Activated CD4-positive, alpha-beta T cell treated with anti-CD3 and anti-CD28 coated beads, Interleukin-2, amount 50 U/mL, for 24 hours (primary cell): ENCODE data around the gene METTL25B.

Source experiments
- DNase-seq, 2 donors: peaks; one replicate each; pipeline ENCODE4 v3.0.0-alpha.2; 2020; ENCODE audit warnings: low read depth in 1 of 2, low spot score in 1 of 2

The METTL25B gene

GRCh38 chr1:156725683-156726280 is 2.5 kb upstream of the METTL25B start:
- peak; percentile 64 to 67 for DNase-seq

DNA sequence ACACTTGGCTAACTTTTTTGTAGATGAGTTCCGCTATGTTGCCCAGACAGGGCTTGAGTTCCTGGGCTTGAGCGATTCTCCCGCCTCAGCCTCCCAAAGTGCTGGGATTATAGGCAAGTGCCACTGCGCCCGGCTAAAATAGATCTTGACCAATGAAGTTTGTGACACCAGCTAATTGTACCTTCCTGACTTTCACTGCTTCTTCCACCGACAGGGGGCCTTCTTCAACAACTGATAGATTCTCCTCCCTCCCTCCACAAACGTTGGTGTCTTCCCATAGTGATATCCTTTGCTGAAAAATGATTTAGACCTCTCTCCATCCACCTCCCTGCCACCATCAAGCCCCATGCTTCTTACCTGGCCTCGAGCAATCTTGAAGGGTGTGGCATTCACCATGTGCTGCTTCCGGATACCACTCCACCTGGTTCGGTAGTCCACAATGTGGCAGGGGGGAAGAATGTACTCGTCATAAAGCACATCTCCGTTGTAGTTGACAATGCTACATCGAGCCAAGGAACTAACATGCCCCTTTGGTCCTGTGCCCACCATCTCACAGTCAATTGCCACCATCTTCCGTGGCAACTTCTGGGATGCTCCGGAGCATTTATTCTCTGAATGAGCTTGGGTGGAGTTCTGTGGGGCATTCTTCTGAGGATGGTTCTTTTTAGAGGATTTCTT is 1.6 kb upstream of the METTL25B start:
- peak in 1 of 2 donors; percentile 30 for DNase-seq

GRCh38 chr1:156727492-156727891 is 777 bp upstream of the METTL25B start:
- no peak for DNase-seq

- DNase-seq, result peak; percentile 88 to 93
Measured at GRCh38 chr1:156728599-156729462, 562 bp downstream of the METTL25B start, which contains the start of gene ISG20L2. ISG20L2 (minus strand) TSS chr1:156728766; CDS start chr1:156727652, 1,114 bp downstream.

- no peak for DNase-seq
Measured at GRCh38 chr1:156733989-156734584, 5.8 kb downstream of the METTL25B start.

DNA sequence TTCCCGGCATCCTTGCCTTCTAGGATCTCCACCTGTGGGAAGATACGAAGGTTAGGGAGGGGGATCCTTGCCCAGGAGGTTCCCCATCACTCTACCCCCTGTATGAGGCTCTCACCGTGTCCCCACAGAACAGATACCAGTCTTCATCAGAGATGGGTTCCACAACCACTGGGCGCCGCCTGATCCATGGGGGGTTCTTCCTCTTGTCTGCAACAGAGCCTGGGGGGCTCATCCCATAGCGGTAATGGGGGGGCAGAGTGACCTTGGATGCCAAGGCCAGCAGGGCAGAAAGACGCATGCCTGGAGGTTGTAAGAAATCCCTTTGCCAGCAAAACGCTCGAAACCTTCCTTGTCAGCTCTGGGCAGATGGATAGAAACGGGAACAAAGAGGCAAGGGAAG is 10.1 kb downstream of the METTL25B start:
- DNase-seq, result no peak

- no peak for DNase-seq
Measured at GRCh38 chr1:156738916-156739315, 10.6 kb downstream of the METTL25B start.

DNA sequence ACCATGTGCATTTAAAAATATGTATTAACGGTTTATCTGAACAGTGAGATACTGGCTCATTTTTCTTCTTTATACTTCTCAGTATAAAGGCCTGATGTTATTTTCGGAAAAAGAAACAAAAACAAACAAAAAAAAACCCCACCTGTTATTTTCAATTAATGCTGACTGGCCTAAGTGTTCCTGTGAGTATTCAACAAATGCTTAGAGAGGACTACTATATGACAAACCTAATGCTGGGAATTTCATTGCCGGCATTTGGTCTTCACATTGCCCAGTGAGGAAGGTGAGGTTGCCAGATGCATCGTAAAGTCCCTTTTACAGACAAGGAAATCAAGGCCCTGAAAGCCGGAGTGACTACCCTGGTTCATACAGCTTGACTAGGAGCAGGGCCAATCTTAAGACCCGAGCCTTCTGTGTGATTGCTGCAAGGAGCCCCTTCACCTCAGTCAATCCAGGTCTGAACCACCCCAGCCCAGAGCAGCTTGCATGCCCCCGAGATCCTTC is 12.0 kb downstream of the METTL25B start:
- no peak for DNase-seq

GRCh38 chr1:156740741-156741480 is 12.6 kb downstream of the METTL25B start, which contains the start of gene MRPL24:
MRPL24 (minus strand) TSS chr1:156741088; CDS start chr1:156738704, 2,384 bp downstream.
- peak; percentile 86 to 98 for DNase-seq

GRCh38 chr1:156741481-156741983 is 13.3 kb downstream of the METTL25B start:
- no peak for DNase-seq

GRCh38 chr1:156742017-156742416 is 13.7 kb downstream of the METTL25B start:
- no peak for DNase-seq

DNA sequence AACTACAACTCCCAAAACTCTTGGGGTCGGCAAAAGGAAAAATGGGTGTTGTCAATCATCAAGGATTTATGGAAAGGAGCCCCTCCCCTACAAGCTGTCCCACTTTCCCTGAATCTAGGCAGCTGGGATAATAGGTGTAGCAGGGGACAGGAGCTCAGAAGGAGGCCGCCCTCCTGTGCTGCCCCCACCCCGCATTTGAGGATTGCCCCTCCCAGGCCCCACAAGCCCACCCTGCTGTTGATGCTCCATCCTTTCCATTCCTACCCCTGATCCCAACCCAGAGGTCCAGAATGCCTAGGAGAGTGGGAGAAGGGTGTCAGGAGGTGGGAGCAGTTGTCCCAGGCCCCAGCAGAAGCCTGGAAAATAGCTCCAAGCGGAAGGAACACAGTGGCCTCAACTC is 14.5 kb downstream of the METTL25B start:
- DNase-seq, result no peak

- DNase-seq, result no peak
Measured at GRCh38 chr1:156743367-156744302, 15.4 kb downstream of the METTL25B start.

GRCh38 chr1:156744344-156744743 is 16.1 kb downstream of the METTL25B start:
- DNase-seq, result no peak

GRCh38 chr1:156744786-156745419 is 16.6 kb downstream of the METTL25B start:
- DNase-seq, result no peak

GRCh38 chr1:156745881-156746280 is 17.6 kb downstream of the METTL25B start:
- no peak for DNase-seq

- no peak for DNase-seq
Measured at GRCh38 chr1:156746406-156746727, 18.1 kb downstream of the METTL25B start.

DNA sequence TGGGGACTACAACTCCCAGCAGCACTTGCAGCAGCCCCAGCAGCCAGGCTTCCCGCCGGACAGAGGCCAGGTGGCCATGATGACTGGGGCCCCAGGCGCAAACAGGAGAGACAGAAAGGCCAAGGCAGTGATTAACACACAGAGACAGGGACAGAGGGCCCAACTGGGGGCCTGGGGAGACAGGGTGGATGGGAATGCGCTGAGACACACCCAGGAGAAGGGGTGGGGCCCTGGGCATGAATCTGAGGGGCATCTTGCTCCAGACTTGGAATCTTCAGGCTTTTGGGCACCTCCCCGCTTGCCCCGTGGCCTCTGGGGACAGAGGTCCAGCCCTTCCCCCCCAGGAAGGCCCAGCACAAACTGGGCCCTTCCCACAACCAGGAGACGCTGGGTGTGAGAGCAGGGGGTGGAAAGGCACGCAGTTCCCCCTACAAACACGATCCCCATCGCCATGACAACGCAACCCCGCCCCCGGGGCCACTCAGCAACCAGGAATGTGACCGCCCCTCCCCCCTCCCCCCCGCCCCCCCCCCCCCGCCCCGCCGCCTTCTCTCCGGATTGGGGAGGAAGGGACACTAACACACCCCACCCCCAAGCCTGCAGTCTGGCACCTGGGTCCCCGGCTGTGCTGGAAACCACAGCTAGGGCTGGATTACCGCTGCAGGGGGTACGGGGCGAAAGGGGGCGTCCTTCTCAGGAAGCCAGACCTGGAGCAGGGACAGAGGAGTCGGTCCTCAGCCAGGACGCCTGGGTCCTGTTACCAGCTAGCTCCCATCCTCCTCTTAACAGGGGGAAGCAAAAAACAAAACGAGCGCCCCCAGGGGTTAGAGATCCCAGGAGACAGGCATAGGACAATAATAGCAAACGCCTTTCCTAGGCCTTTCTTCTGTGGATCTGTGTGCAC is 18.7 kb downstream of the METTL25B start:
- DNase-seq, result peak in 1 of 2 donors; percentile 32
